ENCODE data around the gene INSRR.
A peak's percentile ranks its signal among the peaks of the same experiment; 100 is the strongest.

INSRR gene

GRCh38 chr1:156858959-156859522 lies at the start of gene INSRR:
Gene INSRR (minus strand): TSS chr1:156859117. CDS start chr1:156858621, 496 bp downstream.
- Mint-ChIP-seq H3K27ac (no peak within 1 kb of the TSS), H3K27me3 (peaks cover 62 to 73% of the 10 kb centered on the region in 2 donors), H3K36me3 (no peaks in the 10 kb centered on the region), H3K4me3 (peak within 1 kb of the TSS; percentile 77 to 78), H3K9me3 (no peaks in the 10 kb centered on the region), H3K4me1 (peaks cover 10 to 19% of the 10 kb centered on the region in 2 donors)
- no peak for ATAC-seq (replicated peaks)
- DNase-seq = no peak

DNA sequence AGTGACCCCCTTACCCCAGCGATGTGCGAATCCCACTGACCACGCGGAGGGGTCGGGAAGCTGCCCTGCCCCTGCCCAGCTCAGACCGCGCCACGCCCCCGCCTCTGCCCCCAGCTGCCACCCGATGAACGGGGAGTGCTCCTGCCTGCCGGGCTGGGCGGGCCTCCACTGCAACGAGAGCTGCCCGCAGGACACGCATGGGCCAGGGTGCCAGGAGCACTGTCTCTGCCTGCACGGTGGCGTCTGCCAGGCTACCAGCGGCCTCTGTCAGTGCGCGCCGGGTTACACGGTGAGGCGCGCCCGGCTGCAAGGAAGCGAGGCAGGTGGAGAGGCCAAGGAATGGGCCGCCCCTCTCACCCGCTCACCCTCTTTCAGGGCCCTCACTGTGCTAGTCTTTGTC lies 49.6 kb upstream of the INSRR start:
- Mint-ChIP-seq H3K27me3 (peaks cover 25 to 38% of the 10 kb centered on the region in 2 donors), H3K4me3 (no peak overlapping the region), H3K4me1 (peaks cover 0 to 7% of the 10 kb centered on the region in 2 donors), H3K36me3 (no peaks in the 10 kb centered on the region), H3K27ac (no peak overlapping the region), H3K9me3 (no peaks in the 10 kb centered on the region)
- no peak for DNase-seq
- no peak for ATAC-seq (replicated peaks)

- no peak for DNase-seq
- Mint-ChIP-seq H3K9me3 (no peaks in the 10 kb centered on the region), H3K27ac (no peak overlapping the region), H3K4me3 (no peak overlapping the region), H3K4me1 (peaks cover 0 to 7% of the 10 kb centered on the region in 2 donors), H3K36me3 (no peaks in the 10 kb centered on the region), H3K27me3 (peaks cover 40 to 47% of the 10 kb centered on the region in 2 donors)
- no peak for ATAC-seq (replicated peaks)
These were observed 47.4 kb upstream of the INSRR start for GRCh38 chr1:156906206-156906906.

- Mint-ChIP-seq H3K27ac (no peak overlapping the region), H3K4me3 (no peak overlapping the region), H3K9me3 (no peaks in the 10 kb centered on the region), H3K27me3 (peaks cover 44 to 53% of the 10 kb centered on the region in 2 donors), H3K4me1 (peaks cover 0 to 7% of the 10 kb centered on the region in 2 donors), H3K36me3 (no peaks in the 10 kb centered on the region)
- DNase-seq = no peak
- no peak for ATAC-seq (replicated peaks)
These were observed 46.7 kb upstream of the INSRR start for GRCh38 chr1:156905651-156906050.

GRCh38 chr1:156905176-156905575 lies 46.3 kb upstream of the INSRR start:
- Mint-ChIP-seq H3K27me3 (peaks cover 40 to 51% of the 10 kb centered on the region in 2 donors), H3K4me3 (no peak overlapping the region), H3K4me1 (peaks cover 0 to 4% of the 10 kb centered on the region in 2 donors), H3K27ac (no peak overlapping the region), H3K9me3 (no peaks in the 10 kb centered on the region), H3K36me3 (no peaks in the 10 kb centered on the region)
- ATAC-seq (replicated peaks) (no peak), DNase-seq (no peak)

DNA sequence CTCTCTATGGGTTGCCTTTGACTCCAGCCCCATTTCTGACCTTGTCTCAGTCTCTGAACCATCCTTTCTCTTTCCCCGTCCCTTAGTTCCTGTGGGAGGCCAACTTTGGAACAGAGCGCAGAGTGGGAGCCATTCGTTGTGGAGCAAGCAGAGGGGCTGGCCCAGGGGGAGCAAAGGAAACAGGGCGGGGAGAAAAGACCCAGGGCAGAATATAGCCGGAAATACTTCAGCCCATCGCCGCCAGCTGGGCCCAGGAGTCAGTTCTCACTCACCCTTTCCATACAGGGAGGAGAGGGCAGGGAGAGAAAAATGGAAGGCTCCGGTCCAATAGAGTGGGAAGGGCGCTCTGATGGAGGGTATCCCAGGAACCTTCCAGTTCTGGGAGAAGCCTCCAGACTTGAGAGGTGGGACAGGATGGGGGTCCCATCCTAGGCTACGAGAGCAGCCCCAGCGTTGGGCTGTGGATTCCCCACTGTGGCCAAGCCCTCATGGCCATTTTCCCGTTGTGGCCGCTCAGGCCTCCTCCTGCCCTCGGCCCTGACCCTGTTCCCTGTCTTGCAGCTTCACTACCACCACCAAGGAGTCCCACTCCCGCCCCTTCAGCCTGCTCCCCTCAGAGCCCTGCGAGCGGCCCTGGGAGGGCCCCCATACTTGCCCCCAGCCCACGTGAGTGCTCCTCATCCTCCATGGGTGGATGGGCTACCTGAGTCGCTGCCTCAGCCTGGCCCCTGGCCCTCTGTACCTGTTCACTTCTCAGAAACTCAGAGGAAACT lies 45.5 kb upstream of the INSRR start:
- H3K36me3 Mint-ChIP-seq = no peaks in the 10 kb centered on the region
- no peak for ATAC-seq (replicated peaks)
- peaks cover 0 to 4% of the 10 kb centered on the region in 2 donors for H3K4me1 Mint-ChIP-seq
- H3K27me3 Mint-ChIP-seq = peaks cover 40 to 57% of the 10 kb centered on the region in 2 donors
- DNase-seq = no peak
- no peaks in the 10 kb centered on the region for H3K9me3 Mint-ChIP-seq
- H3K4me3 Mint-ChIP-seq = no peak overlapping the region
- no peak overlapping the region for H3K27ac Mint-ChIP-seq

GRCh38 chr1:156903328-156904091 lies 44.6 kb upstream of the INSRR start:
- Mint-ChIP-seq H3K27me3 (peaks cover 44 to 60% of the 10 kb centered on the region in 2 donors), H3K27ac (peak overlapping the region; percentile 15), H3K4me1 (peaks cover 0 to 4% of the 10 kb centered on the region in 2 donors), H3K4me3 (no peak overlapping the region), H3K9me3 (no peaks in the 10 kb centered on the region), H3K36me3 (no peaks in the 10 kb centered on the region)
- DNase-seq (no peak), ATAC-seq (replicated peaks) (no peak)

- H3K4me3 Mint-ChIP-seq = no peak overlapping the region
- H3K4me1 Mint-ChIP-seq = peaks cover 0 to 4% of the 10 kb centered on the region in 2 donors
- ATAC-seq (replicated peaks) (no peak), DNase-seq (no peak)
- no peak overlapping the region for H3K27ac Mint-ChIP-seq
- peaks cover 53 to 69% of the 10 kb centered on the region in 2 donors for H3K27me3 Mint-ChIP-seq
- H3K9me3 Mint-ChIP-seq = no peaks in the 10 kb centered on the region
- no peaks in the 10 kb centered on the region for H3K36me3 Mint-ChIP-seq
These were observed 43.3 kb upstream of the INSRR start for GRCh38 chr1:156901966-156902915.

GRCh38 chr1:156901590-156901900 lies 42.6 kb upstream of the INSRR start:
- Mint-ChIP-seq H3K27me3 (peaks cover 52 to 69% of the 10 kb centered on the region in 2 donors), H3K4me3 (no peak overlapping the region), H3K36me3 (no peaks in the 10 kb centered on the region), H3K4me1 (no peaks in the 10 kb centered on the region), H3K9me3 (no peaks in the 10 kb centered on the region), H3K27ac (no peak overlapping the region)
- ATAC-seq (replicated peaks) (no peak), DNase-seq (no peak)

GRCh38 chr1:156900896-156901589 lies 42.1 kb upstream of the INSRR start:
- DNase-seq (no peak), ATAC-seq (replicated peaks) (no peak)
- Mint-ChIP-seq H3K36me3 (no peaks in the 10 kb centered on the region), H3K4me3 (no peak overlapping the region), H3K27ac (no peak overlapping the region), H3K4me1 (no peaks in the 10 kb centered on the region), H3K27me3 (peaks cover 52 to 71% of the 10 kb centered on the region in 2 donors), H3K9me3 (no peaks in the 10 kb centered on the region)

- H3K27me3 Mint-ChIP-seq = peaks cover 51 to 72% of the 10 kb centered on the region in 2 donors
- ATAC-seq (replicated peaks) (no peak), DNase-seq (no peak)
- no peaks in the 10 kb centered on the region for H3K9me3 Mint-ChIP-seq
- no peaks in the 10 kb centered on the region for H3K36me3 Mint-ChIP-seq
- H3K4me1 Mint-ChIP-seq = no peaks in the 10 kb centered on the region
- no peak overlapping the region for H3K27ac Mint-ChIP-seq
- no peak overlapping the region for H3K4me3 Mint-ChIP-seq
These were observed 41.2 kb upstream of the INSRR start for GRCh38 chr1:156899956-156900718.

DNA sequence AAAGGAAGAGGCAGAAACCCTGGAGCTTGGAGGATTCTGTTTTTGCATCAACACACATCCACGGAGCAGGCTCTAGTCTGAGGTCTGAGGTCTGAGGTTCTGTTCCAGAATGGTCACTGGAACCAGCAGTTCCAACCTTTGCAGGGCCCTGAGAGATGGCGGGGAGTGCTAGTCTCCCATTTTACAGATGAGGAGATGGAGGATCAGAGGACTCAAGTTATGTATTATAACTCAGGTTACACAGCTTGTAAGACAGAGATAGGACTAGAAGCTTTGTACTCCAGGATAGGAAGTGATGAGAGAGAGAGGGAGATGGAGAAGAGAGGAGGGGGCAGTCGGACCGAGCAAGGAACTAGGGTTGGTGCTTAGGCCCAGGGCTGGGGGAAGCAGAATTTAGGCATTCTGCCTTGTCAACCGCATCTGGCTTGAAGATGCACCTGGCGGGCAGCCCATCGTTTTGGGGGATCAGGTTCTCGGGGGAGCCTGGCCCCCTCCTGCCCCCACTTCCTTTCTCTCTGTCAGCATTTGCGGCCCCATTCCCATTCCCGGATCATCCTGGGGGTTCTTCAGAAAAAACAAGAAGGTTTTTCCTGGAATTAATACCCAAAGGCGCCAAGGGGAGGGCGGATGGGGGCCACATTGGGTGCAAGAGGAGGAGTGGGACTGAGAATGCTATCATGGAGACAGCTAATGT lies 40.2 kb upstream of the INSRR start:
- no peak for ATAC-seq (replicated peaks)
- no peak overlapping the region for H3K27ac Mint-ChIP-seq
- H3K36me3 Mint-ChIP-seq = no peaks in the 10 kb centered on the region
- H3K4me1 Mint-ChIP-seq = no peaks in the 10 kb centered on the region
- peaks cover 57 to 82% of the 10 kb centered on the region in 2 donors for H3K27me3 Mint-ChIP-seq
- H3K4me3 Mint-ChIP-seq = no peak overlapping the region
- no peaks in the 10 kb centered on the region for H3K9me3 Mint-ChIP-seq
- DNase-seq = no peak
